Ovary (tissue), 9 donors: ENCODE measurements around the gene MYO3B. TPM values are rescaled to one million over a fixed set of nuclear protein-coding genes. Genes with fewer than 3 reads are reported as not detected.

ENCODE experiments used
- DNase-seq, 5 donors: peaks; one replicate each; pipeline ENCODE4 v3.0.0-alpha.2; 2019 to 2020
- H3K27ac ChIP-seq, 2 donors: fragments of 200-600 bp; one replicate each; pipeline versions ENCODE4 v1.5.1 to v1.8.0; 2019 to 2022
- H3K27me3 ChIP-seq: fragments of 200-600 bp; one replicate; pipeline ENCODE4 v1.8.0; 2022
- H3K36me3 ChIP-seq: fragments of 200-600 bp; sonication (generic); one replicate; pipeline ENCODE4 v1.5.1; 2019
- H3K4me1 ChIP-seq: one replicate; pipeline ENCODE4 v1.8.1; 2013; ENCODE audit warnings: mild to moderate bottlenecking, moderate library complexity; ENCODE audit not compliant: insufficient read depth
- H3K4me3 ChIP-seq: fragments of 200-600 bp; sonication (generic); one replicate; pipeline ENCODE4 v1.5.1; 2017
- H3K9me3 ChIP-seq, 2 donors: fragments of 200-600 bp in 1 of 2; sonication (generic) in 1 of 2; one replicate each; pipeline versions ENCODE4 v1.5.1 to v1.8.1; 2013 to 2019; ENCODE audit warnings: mild to moderate bottlenecking in 1 of 2, moderate library complexity in 1 of 2
- EP300 ChIP-seq: sonication (generic); formaldehyde crosslinking; IDR thresholded peaks from one replicate; pipeline ENCODE4 v1.6.1; 2017; ENCODE audit warnings: antibody characterized with exemption
- POLR2A ChIP-seq: fragments of 450-650 bp; IDR thresholded peaks from one replicate; pipeline ENCODE4 v1.6.1; 2017; ENCODE audit warnings: antibody characterized with exemption, mild to moderate bottlenecking, moderate library complexity
- WGBS, 3 donors: extraction: QIAGEN DNeasy Blood & Tissue Kit in 1 of 3; methylation state at CpG; one replicate each; pipeline versions ENCODE4 v1.1.5 to v1.1.7; 2013 to 2017; 5-methylcytosine and 5-hydroxymethylcytosine counted together
- intact Hi-C, 4 donors: fragments of 100-400 bp; cut with DNase I; formaldehyde crosslinking; loops; one replicate each; pipeline versions ENCODE4 v1.11.0 to v1.15.1; 2022 to 2023
- polyA plus RNA-seq, 2 donors: library from polyadenylated mRNA; stranded (reverse); fragments of 200-250 nt in 1 of 2; fragments of 350-450 nt in 1 of 2; fragmentation: Illumina TruSeq in 1 of 2; extraction: RNeasy Lipid Tissue Mini Kit (QIAGEN cat#74804) in 1 of 2; gene quantifications; one replicate each; pipeline ENCODE4 v1.2.3, GENCODE V29; 2013 to 2014
- total RNA-seq, 7 donors: library from RNA; depleted of rRNA in 2 of 7; stranded (reverse); fragments of >200 nt in 2 of 7; fragmentation: NEBNext Ultra II Directional in 3 of 7; extraction: Animal tissue kit (Norgen Biotek cat#: 25700) in 3 of 7; gene quantifications; one replicate each; pipeline versions ENCODE4 v1.1.0 to v1.2.4, GENCODE V29; 2016 to 2023
- TF ChIP-seq, protein P1 (sequence below), 3 donors: fragments of 450-650 bp in 2 of 3; fragments of 200-600 bp in 1 of 3; IDR thresholded peaks; one replicate each; pipeline versions ENCODE4 v1.5.1 to v1.8.0; 2016 to 2022; ENCODE audit warnings: antibody characterized with exemption in 3 of 3, mild to moderate bottlenecking in 1 of 3
- donor health status: DM: no; HTN: no; CAD: no; lungs with moderate emphysema.
- donor health status: DM: no; HTN: no; CAD: no.
- donor health status: Bipolar disorder and iron deficiency.
- donor health status: DM: yes; HTN: yes; CAD: no.
- donor health status: DM: no; HTN: no; CAD: no.
- donor health status: DM: yes; HTN: yes; CAD: no.

Gene MYO3B
- total and polyA plus RNA-seq, 9 donors, result 0.04 to 1.3 (median 0.12) TPM; not detected in 2

DNA sequence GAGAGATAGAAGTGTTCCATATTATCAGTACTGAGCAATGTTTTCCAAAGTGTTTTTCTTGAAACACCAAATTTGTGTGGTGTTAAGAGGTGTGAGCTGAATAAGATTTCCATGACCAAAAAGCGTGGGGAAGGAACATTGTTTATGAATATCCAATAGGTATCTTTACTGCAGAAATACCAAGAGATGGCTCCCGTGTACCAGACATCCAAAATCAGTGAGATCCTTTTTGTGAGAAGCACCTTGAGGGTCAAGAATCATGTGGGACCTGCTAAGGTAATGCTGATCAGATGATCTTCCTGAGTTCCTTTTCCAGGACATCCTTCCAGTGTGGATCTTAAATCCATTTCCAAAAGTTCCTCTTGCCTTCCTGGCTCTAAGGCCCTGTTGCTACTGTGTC is 246.0 kb downstream of the MYO3B start:
- no peak for TF ChIP-seq EP300
- TF ChIP-seq, protein P1, sequence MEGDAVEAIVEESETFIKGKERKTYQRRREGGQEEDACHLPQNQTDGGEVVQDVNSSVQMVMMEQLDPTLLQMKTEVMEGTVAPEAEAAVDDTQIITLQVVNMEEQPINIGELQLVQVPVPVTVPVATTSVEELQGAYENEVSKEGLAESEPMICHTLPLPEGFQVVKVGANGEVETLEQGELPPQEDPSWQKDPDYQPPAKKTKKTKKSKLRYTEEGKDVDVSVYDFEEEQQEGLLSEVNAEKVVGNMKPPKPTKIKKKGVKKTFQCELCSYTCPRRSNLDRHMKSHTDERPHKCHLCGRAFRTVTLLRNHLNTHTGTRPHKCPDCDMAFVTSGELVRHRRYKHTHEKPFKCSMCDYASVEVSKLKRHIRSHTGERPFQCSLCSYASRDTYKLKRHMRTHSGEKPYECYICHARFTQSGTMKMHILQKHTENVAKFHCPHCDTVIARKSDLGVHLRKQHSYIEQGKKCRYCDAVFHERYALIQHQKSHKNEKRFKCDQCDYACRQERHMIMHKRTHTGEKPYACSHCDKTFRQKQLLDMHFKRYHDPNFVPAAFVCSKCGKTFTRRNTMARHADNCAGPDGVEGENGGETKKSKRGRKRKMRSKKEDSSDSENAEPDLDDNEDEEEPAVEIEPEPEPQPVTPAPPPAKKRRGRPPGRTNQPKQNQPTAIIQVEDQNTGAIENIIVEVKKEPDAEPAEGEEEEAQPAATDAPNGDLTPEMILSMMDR (IDR thresholded peaks at IDR 0.05), result no peak
- no peaks in the 10 kb centered on the region for H3K4me1 ChIP-seq
- no peaks in the 10 kb centered on the region for H3K9me3 ChIP-seq
- no peak overlapping the region for H3K27ac ChIP-seq
- H3K27me3 ChIP-seq, result no peaks in the 10 kb centered on the region
- H3K36me3 ChIP-seq, result no peaks in the 10 kb centered on the region
- WGBS, 3 donors, result 82 to 92% (median 85%) methylated on average over 2 of the region's 2 CpGs
- no peak for DNase-seq
- no peak overlapping the region for H3K4me3 ChIP-seq
- intact Hi-C loops, result no loop called here

DNA sequence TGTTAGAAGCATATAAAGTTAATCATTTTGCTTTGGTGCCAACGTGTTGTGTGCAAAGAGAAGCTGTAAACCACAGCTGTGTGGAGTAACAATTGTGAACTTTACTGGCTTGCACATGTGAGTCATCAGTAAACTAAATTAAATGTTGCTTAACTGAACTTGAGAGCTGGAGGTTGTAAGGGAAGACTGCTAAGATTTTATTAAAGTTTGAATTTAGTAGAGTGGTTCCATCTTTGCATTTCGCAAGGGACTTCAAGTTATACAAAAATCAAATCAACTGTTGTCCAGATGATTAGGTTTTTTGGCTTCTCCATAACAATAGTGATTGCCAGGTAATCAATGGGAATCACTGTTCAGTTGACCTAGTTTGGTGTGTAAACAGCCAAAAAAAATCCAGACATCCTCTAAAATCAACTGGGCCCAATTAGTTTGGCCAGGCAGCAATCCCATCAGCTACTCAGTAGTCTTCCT is 247.4 kb downstream of the MYO3B start:
- H3K4me1 ChIP-seq, result no peaks in the 10 kb centered on the region
- TF ChIP-seq EP300 (no peak), POLR2A (no peak)
- TF ChIP-seq, protein P1 (IDR thresholded peaks at IDR 0.05), result no peak
- no peak overlapping the region for H3K4me3 ChIP-seq
- intact Hi-C loops, result no loop called here
- H3K27ac ChIP-seq, result no peak overlapping the region
- DNase-seq, result no peak
- H3K9me3 ChIP-seq, result no peaks in the 10 kb centered on the region
- 49 to 55% (median 51%) methylated on average over 2 of the region's 2 CpGs for WGBS, 3 donors
- H3K36me3 ChIP-seq, result no peaks in the 10 kb centered on the region
- no peaks in the 10 kb centered on the region for H3K27me3 ChIP-seq

DNA sequence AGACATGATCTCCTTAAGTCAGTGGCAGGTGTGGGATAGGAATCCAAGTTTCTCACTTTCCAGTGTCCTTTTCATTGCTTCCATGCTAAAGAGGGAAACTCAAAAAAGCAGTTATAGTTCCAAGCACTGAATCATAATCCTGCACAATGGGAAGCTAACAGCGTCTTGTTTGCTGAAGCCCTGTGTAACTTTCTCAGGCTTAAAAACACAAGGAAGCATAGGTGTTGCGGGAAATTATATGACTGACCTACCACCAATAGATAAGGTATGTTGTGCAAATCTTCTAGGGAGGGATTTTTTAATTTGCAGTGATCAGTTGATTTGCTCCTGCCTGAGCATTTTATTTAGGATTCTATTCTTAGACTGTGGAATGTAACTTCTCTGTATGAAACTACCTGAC is 250.9 kb downstream of the MYO3B start:
- H3K36me3 ChIP-seq, result no peaks in the 10 kb centered on the region
- TF ChIP-seq, protein P1 (IDR thresholded peaks at IDR 0.05), result no peak
- TF ChIP-seq POLR2A, result no peak
- no peak for TF ChIP-seq EP300
- H3K27me3 ChIP-seq, result no peaks in the 10 kb centered on the region
- 93 to 96% (median 96%) methylated on average over 2 of the region's 2 CpGs for WGBS, 3 donors
- H3K4me1 ChIP-seq, result no peaks in the 10 kb centered on the region
- intact Hi-C loops, result no loop called here
- no peak overlapping the region for H3K27ac ChIP-seq
- no peaks in the 10 kb centered on the region for H3K9me3 ChIP-seq
- H3K4me3 ChIP-seq, result no peak overlapping the region
- DNase-seq, result no peak

GRCh38 chr2:170432823-170433222 is 254.9 kb downstream of the MYO3B start:
- no peaks in the 10 kb centered on the region for H3K9me3 ChIP-seq
- H3K4me3 ChIP-seq, result no peak overlapping the region
- DNase-seq, result no peak
- no peak overlapping the region for H3K27ac ChIP-seq
- no peaks in the 10 kb centered on the region for H3K27me3 ChIP-seq
- WGBS, 3 donors, result 94 to 97% (median 95%) methylated on average over 4 of the region's 4 CpGs
- no peaks in the 10 kb centered on the region for H3K4me1 ChIP-seq
- intact Hi-C loops, result no loop called here
- no peak for TF ChIP-seq POLR2A
- TF ChIP-seq, protein P1 (IDR thresholded peaks at IDR 0.05), result no peak
- no peak for TF ChIP-seq EP300
- H3K36me3 ChIP-seq, result no peaks in the 10 kb centered on the region
